ENCODE measurements around the gene DDI1. TPM values are rescaled to one million over a fixed set of nuclear protein-coding genes. Genes with fewer than 3 reads are reported as not detected.

Gene DDI1
- total and polyA plus RNA-seq, 10 of the 15 experiments (the other 5 are each of a cell fraction or from before 2014, with no cell fraction given): not detected

DNA sequence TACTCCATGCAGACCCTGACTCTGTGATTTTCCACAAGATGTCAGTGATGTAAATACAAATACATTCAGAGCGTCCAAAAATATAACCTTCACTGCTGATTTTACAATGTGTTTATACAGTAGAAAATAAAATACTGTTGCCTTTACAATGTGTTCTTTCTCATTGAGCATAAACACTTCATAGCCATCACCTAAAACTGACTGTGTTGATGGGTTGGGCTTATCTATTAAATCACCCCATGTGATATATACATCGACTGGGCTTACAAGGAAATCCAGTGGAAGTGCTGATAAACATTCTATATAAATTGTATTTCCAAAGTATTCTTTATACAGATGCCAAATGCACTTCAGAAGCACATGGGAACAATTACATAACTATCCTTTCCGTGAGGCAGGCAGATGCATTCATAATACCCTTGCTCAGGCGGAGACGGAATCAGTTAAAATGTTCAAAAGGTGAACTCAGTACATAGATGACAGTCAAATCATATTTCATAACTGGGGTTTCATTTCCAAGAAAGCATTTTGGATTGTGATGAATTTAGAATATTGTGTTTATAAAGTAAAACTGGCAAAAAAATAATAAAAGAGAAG lies 27.7 kb downstream of the DDI1 start (continued):
- TF ChIP-seq, protein P1, sequence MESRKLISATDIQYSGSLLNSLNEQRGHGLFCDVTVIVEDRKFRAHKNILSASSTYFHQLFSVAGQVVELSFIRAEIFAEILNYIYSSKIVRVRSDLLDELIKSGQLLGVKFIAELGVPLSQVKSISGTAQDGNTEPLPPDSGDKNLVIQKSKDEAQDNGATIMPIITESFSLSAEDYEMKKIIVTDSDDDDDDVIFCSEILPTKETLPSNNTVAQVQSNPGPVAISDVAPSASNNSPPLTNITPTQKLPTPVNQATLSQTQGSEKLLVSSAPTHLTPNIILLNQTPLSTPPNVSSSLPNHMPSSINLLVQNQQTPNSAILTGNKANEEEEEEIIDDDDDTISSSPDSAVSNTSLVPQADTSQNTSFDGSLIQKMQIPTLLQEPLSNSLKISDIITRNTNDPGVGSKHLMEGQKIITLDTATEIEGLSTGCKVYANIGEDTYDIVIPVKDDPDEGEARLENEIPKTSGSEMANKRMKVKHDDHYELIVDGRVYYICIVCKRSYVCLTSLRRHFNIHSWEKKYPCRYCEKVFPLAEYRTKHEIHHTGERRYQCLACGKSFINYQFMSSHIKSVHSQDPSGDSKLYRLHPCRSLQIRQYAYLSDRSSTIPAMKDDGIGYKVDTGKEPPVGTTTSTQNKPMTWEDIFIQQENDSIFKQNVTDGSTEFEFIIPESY (IDR thresholded peaks at IDR 0.05): no peak
- TF ChIP-seq ZNF622 (IDR thresholded peaks at IDR 0.05): no peak
- TF ChIP-seq, protein P2, sequence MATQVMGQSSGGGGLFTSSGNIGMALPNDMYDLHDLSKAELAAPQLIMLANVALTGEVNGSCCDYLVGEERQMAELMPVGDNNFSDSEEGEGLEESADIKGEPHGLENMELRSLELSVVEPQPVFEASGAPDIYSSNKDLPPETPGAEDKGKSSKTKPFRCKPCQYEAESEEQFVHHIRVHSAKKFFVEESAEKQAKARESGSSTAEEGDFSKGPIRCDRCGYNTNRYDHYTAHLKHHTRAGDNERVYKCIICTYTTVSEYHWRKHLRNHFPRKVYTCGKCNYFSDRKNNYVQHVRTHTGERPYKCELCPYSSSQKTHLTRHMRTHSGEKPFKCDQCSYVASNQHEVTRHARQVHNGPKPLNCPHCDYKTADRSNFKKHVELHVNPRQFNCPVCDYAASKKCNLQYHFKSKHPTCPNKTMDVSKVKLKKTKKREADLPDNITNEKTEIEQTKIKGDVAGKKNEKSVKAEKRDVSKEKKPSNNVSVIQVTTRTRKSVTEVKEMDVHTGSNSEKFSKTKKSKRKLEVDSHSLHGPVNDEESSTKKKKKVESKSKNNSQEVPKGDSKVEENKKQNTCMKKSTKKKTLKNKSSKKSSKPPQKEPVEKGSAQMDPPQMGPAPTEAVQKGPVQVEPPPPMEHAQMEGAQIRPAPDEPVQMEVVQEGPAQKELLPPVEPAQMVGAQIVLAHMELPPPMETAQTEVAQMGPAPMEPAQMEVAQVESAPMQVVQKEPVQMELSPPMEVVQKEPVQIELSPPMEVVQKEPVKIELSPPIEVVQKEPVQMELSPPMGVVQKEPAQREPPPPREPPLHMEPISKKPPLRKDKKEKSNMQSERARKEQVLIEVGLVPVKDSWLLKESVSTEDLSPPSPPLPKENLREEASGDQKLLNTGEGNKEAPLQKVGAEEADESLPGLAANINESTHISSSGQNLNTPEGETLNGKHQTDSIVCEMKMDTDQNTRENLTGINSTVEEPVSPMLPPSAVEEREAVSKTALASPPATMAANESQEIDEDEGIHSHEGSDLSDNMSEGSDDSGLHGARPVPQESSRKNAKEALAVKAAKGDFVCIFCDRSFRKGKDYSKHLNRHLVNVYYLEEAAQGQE (IDR thresholded peaks at IDR 0.05; ENCODE audit: low read depth, low read length): no peak
- TF ChIP-seq, protein P3, sequence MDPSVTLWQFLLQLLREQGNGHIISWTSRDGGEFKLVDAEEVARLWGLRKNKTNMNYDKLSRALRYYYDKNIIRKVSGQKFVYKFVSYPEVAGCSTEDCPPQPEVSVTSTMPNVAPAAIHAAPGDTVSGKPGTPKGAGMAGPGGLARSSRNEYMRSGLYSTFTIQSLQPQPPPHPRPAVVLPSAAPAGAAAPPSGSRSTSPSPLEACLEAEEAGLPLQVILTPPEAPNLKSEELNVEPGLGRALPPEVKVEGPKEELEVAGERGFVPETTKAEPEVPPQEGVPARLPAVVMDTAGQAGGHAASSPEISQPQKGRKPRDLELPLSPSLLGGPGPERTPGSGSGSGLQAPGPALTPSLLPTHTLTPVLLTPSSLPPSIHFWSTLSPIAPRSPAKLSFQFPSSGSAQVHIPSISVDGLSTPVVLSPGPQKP (IDR thresholded peaks at IDR 0.05; ENCODE audit: low read depth, low read length): no peak
- TF ChIP-seq BCL11A (IDR thresholded peaks at IDR 0.05; ENCODE audit: low read depth, low read length): no peak

DNA sequence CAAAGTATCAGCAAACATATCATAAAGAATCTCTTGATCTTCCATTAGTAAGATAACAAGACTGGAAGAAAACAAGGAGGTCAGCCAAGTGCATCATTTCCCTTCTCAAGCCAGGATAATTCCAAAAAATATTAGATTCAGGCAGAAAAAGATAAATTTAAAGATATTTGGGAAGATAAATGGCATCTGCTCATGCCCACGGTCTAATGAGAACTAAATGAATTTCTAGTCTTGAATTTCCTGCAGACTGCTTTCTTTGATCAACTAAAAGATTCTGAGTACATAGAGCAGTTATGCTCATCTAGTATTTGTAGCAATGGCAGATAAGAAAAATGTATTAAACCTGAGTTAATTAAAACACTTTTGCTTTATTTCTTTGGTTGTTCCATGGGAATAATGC lies 31.1 kb downstream of the DDI1 start:
- ChIA-PET POLR2A (no interaction called here), CTCF (no interaction called here), SMC1A (ENCODE audit: uncharacterized antibody, unreplicated experiment) (no interaction called here), RAD21 (ENCODE audit: unreplicated experiment) (no interaction called here)
- H3K79me2 ChIP-seq (ENCODE audit: control insufficient read depth, insufficient read depth, low read length): no peaks in the 10 kb centered on the region
- H3K27me3 ChIP-seq (replicated peaks in 1 of 2; ENCODE audit: control insufficient read depth in 2 of 2, insufficient read depth in 2 of 2, low read length in 1 of 2): no peaks in the 10 kb centered on the region
- intact Hi-C loops (cut with micrococcal nuclease; ENCODE audit: unreplicated experiment): no loop called here
- DNase-seq (ENCODE audit: low read depth, low spot score) (no peak), FAIRE-seq (no peak), ATAC-seq (no peak)
- H2AFZ ChIP-seq (ENCODE audit: control insufficient read depth, low read depth, low read length): no peak overlapping the region
- WGBS (ENCODE audit: insufficient coverage, insufficient replicate concordance, low lambda C conversion rate, missing lambda C conversion rate): 29% methylated on average over 1 of the region's 1 CpG
- H3K36me3 ChIP-seq (ENCODE audit: control insufficient read depth in 2 of 2, insufficient read depth in 2 of 2, low read length in 1 of 2): no peaks in the 10 kb centered on the region
- H3K27ac ChIP-seq (ENCODE audit: control insufficient read depth, insufficient read depth): no peak overlapping the region
- no peaks in the 10 kb centered on the region for H3K4me1 ChIP-seq (ENCODE audit: control insufficient read depth, insufficient read depth, low read length)
- in situ Hi-C loops (cut with MboI): no loop called here
- BruUV-seq (replicated peaks): no TSS peak
- no peak overlapping the region for H3K4me2 ChIP-seq (ENCODE audit: control insufficient read depth, insufficient read depth)
- H4K20me1 ChIP-seq (ENCODE audit: control insufficient read depth, insufficient read depth): no peaks in the 10 kb centered on the region
- H3K4me3 ChIP-seq: no peak overlapping the region
- no peaks in the 10 kb centered on the region; the same call in 2 of the 3 replicates for H3K9me3 ChIP-seq (replicated peaks; ENCODE audit: control insufficient read depth, insufficient read depth, low read length)
- H3K9ac ChIP-seq (ENCODE audit: control insufficient read depth, insufficient read depth, low read length): no peak overlapping the region
- TF ChIP-seq, protein P4, sequence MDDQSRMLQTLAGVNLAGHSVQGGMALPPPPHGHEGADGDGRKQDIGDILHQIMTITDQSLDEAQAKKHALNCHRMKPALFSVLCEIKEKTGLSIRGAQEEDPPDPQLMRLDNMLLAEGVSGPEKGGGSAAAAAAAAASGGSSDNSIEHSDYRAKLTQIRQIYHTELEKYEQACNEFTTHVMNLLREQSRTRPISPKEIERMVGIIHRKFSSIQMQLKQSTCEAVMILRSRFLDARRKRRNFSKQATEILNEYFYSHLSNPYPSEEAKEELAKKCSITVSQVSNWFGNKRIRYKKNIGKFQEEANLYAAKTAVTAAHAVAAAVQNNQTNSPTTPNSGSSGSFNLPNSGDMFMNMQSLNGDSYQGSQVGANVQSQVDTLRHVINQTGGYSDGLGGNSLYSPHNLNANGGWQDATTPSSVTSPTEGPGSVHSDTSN (IDR thresholded peaks at IDR 0.05; ENCODE audit: insufficient replicate concordance, low read depth, low read length): no peak
- TF ChIP-seq ZSCAN29 (IDR thresholded peaks at IDR 0.05) (no peak), YY1 (IDR thresholded peaks at IDR 0.05; ENCODE audit: low read depth, low read length) (no peak), ZNF274 (IDR thresholded peaks at IDR 0.05; ENCODE audit: insufficient read depth, insufficient read length) (no peak)
- TF ChIP-seq, protein P5, sequence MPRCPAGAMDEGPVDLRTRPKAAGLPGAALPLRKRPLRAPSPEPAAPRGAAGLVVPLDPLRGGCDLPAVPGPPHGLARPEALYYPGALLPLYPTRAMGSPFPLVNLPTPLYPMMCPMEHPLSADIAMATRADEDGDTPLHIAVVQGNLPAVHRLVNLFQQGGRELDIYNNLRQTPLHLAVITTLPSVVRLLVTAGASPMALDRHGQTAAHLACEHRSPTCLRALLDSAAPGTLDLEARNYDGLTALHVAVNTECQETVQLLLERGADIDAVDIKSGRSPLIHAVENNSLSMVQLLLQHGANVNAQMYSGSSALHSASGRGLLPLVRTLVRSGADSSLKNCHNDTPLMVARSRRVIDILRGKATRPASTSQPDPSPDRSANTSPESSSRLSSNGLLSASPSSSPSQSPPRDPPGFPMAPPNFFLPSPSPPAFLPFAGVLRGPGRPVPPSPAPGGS (IDR thresholded peaks at IDR 0.05; ENCODE audit: borderline replicate concordance, insufficient read depth, low read depth, low read length, poor library complexity, severe bottlenecking): no peak

Data from GM12878 (cell line).